H9 (cell line): ENCODE data around the gene ENKD1. TPM values are rescaled to one million over a fixed set of nuclear protein-coding genes. Genes with fewer than 3 reads are reported as not detected.

Experiments
- DNase-seq: peaks from one replicate; pipeline ENCODE4 v3.0.0-alpha.2; 2017
- H2AFZ ChIP-seq: one replicate; pipeline ENCODE4 v1.6.1; 2013; ENCODE audit warnings: mild to moderate bottlenecking, low read length, control low read depth, moderate library complexity
- H2AK5ac ChIP-seq: 2 replicates; pipeline ENCODE4 v1.6.1; 2013; ENCODE audit warnings: low read length, control low read depth, mixed read lengths; ENCODE audit not compliant: insufficient read length
- H2BK120ac ChIP-seq: one replicate; pipeline ENCODE4 v1.6.1; 2013; ENCODE audit warnings: low read depth, mild to moderate bottlenecking, low read length, control low read depth, inconsistent platforms; ENCODE audit not compliant: poor library complexity, severe bottlenecking
- H2BK12ac ChIP-seq: 2 replicates; pipeline ENCODE4 v1.6.1; 2013; ENCODE audit warnings: low read length, control low read depth, mixed read lengths, low read depth; ENCODE audit not compliant: insufficient read length
- H2BK15ac ChIP-seq: 2 replicates; pipeline ENCODE4 v1.6.1; 2013; ENCODE audit warnings: low read depth, low read length, control low read depth
- H2BK20ac ChIP-seq: one replicate; pipeline ENCODE4 v1.6.1; 2013; ENCODE audit warnings: low read depth, mild to moderate bottlenecking, low read length, control low read depth, inconsistent platforms; ENCODE audit not compliant: poor library complexity, severe bottlenecking
- H2BK5ac ChIP-seq: 2 replicates; pipeline ENCODE4 v1.6.1; 2013; ENCODE audit warnings: low read length, control low read depth, mixed read lengths; ENCODE audit not compliant: insufficient read length
- H3K14ac ChIP-seq: 2 replicates; pipeline ENCODE4 v1.6.1; 2013; ENCODE audit warnings: low read length, control low read depth; ENCODE audit not compliant: insufficient read depth
- H3K18ac ChIP-seq: 2 replicates; pipeline ENCODE4 v1.6.1; 2013; ENCODE audit warnings: low read depth, mild to moderate bottlenecking, mixed read lengths, low read length, control low read depth; ENCODE audit not compliant: insufficient read length
- H3K23ac ChIP-seq: 2 replicates; pipeline ENCODE4 v1.6.1; 2013; ENCODE audit warnings: low read length, control low read depth, mixed read lengths, low read depth; ENCODE audit not compliant: insufficient read length
- H3K23me2 ChIP-seq: 2 replicates; pipeline ENCODE4 v1.6.1; 2013; ENCODE audit warnings: low read depth, mild to moderate bottlenecking, mixed read lengths, low read length, control low read depth; ENCODE audit not compliant: insufficient read length, poor library complexity, severe bottlenecking
- H3K27ac ChIP-seq: 2 replicates; pipeline ENCODE4 v1.5.1; 2013; ENCODE audit warnings: low read length, control low read depth, mixed read lengths, low read depth; ENCODE audit not compliant: insufficient read length
- H3K27me3 ChIP-seq: 2 replicates; pipeline ENCODE4 v1.6.1; 2013; ENCODE audit warnings: low read length, control low read depth, inconsistent platforms; ENCODE audit not compliant: insufficient read depth
- H3K4ac ChIP-seq: 2 replicates; pipeline ENCODE4 v1.6.1; 2013; ENCODE audit warnings: low read depth, mild to moderate bottlenecking, control low read depth, inconsistent platforms, low read length, moderate library complexity
- H3K4me1 ChIP-seq: 2 replicates; pipeline ENCODE4 v1.6.1; 2013; ENCODE audit warnings: low read length, control low read depth, inconsistent platforms; ENCODE audit not compliant: insufficient read depth
- H3K4me2 ChIP-seq: 2 replicates; pipeline ENCODE4 v1.6.1; 2013; ENCODE audit warnings: low read length, control low read depth, mixed read lengths; ENCODE audit not compliant: insufficient read length, insufficient read depth
- H3K56ac ChIP-seq: 2 replicates; pipeline ENCODE4 v1.6.1; 2013; ENCODE audit warnings: low read depth, mild to moderate bottlenecking, mixed read lengths, low read length, control low read depth; ENCODE audit not compliant: insufficient read length
- H3K79me1 ChIP-seq: 2 replicates; pipeline ENCODE4 v1.6.1; 2013; ENCODE audit warnings: low read depth, mild to moderate bottlenecking, moderate library complexity, low read length, control low read depth, inconsistent platforms; ENCODE audit not compliant: insufficient read depth, poor library complexity, severe bottlenecking
- H3K79me2 ChIP-seq: 2 replicates; pipeline ENCODE4 v1.6.1; 2013; ENCODE audit warnings: low read length, control low read depth, inconsistent platforms; ENCODE audit not compliant: insufficient read depth
- H3K9ac ChIP-seq: 2 replicates; pipeline ENCODE4 v1.6.1; 2013; ENCODE audit warnings: low read length, control low read depth, mixed read lengths; ENCODE audit not compliant: insufficient read length; ENCODE audit errors: extremely low read depth
- H3K9me3 ChIP-seq: one replicate; pipeline ENCODE4 v1.6.1; 2013; ENCODE audit warnings: low read depth, low read length, inconsistent platforms; ENCODE audit not compliant: control insufficient read depth
- H3T11ph ChIP-seq: one replicate; pipeline ENCODE4 v1.6.1; 2013; ENCODE audit warnings: mild to moderate bottlenecking, low read length, control low read depth, inconsistent platforms
- H4K20me1 ChIP-seq: one replicate; pipeline ENCODE4 v1.6.1; 2013; ENCODE audit not compliant: control insufficient read depth, insufficient read length, insufficient read depth
- H4K5ac ChIP-seq: 2 replicates; pipeline ENCODE4 v1.6.1; 2013; ENCODE audit warnings: low read depth, mild to moderate bottlenecking, mixed read lengths, low read length, control low read depth; ENCODE audit not compliant: insufficient read length
- H4K8ac ChIP-seq: replicated peaks from 2 replicates; pipeline ENCODE4 v1.6.1; 2013; ENCODE audit warnings: low read length, control low read depth, mixed read lengths, low read depth; ENCODE audit not compliant: insufficient read length
- H4K91ac ChIP-seq: 2 replicates; pipeline ENCODE4 v1.6.1; 2013; ENCODE audit warnings: low read depth, mild to moderate bottlenecking, moderate library complexity, mixed read lengths, low read length, control low read depth; ENCODE audit not compliant: insufficient read length
- H3K27ac Mint-ChIP-seq, 3 experiments: 2 replicates in 2 of 3; 3 replicates in 1 of 3; pipeline ENCODE4 v1.8.0; 2020 to 2021; ENCODE audit warnings: mixed read lengths in 3 of 3, mild to moderate bottlenecking in 1 of 3, moderate library complexity in 1 of 3
- H3K27me3 Mint-ChIP-seq: 2 replicates; pipeline ENCODE4 v1.8.0; 2021; ENCODE audit warnings: low read depth, mild to moderate bottlenecking, moderate library complexity, mixed read lengths
- H3K36me3 Mint-ChIP-seq, 3 experiments: 2 replicates in 2 of 3; 3 replicates in 1 of 3; pipeline ENCODE4 v1.8.0; 2020 to 2021; ENCODE audit warnings: low read depth in 3 of 3, mixed read lengths in 3 of 3; ENCODE audit not compliant: insufficient read depth in 1 of 3
- H3K4me1 Mint-ChIP-seq, 2 experiments: 2 replicates each; pipeline ENCODE4 v1.8.0; 2020; ENCODE audit warnings: mixed read lengths in 2 of 2
- H3K4me3 Mint-ChIP-seq, 2 experiments: 2 replicates in 1 of 2; 3 replicates in 1 of 2; pipeline ENCODE4 v1.8.0; 2020 to 2021; ENCODE audit warnings: mild to moderate bottlenecking in 2 of 2, mixed read lengths in 2 of 2, moderate library complexity in 1 of 2
- H3K9me3 Mint-ChIP-seq, 2 experiments: 2 replicates in 1 of 2; 3 replicates in 1 of 2; pipeline ENCODE4 v1.8.0; 2020; ENCODE audit warnings: mild to moderate bottlenecking in 2 of 2, mixed read lengths in 2 of 2, moderate library complexity in 1 of 2
- CTCF ChIP-seq: fragments of 200-600 bp; sonication (generic); conservative IDR thresholded peaks from 3 replicates; pipeline ENCODE4 v1.8.0; 2021; ENCODE audit warnings: antibody characterized with exemption, mild to moderate bottlenecking
- WGBS: extraction: QIAGEN DNeasy Blood & Tissue Kit; methylation state at CpG from one replicate; pipeline ENCODE4 v1.1.7; 2013; ENCODE audit warnings: missing lambda C conversion rate, low lambda C conversion rate, mixed read lengths; ENCODE audit not compliant: insufficient read length; ENCODE audit errors: extremely low coverage; 5-methylcytosine and 5-hydroxymethylcytosine counted together
- total RNA-seq: library from RNA; stranded (reverse); gene quantifications from 2 replicates; pipeline ENCODE4 v1.2.1, GENCODE V29; 2021

Gene ENKD1
- total RNA-seq, 1 experiment from 2014 or later, result 9.5 TPM

- no peak overlapping the region for H2BK5ac ChIP-seq
- H4K8ac ChIP-seq, result no peak overlapping the region
- H3K27me3 Mint-ChIP-seq, result peaks cover 4% of the 10 kb centered on the region
- no peak overlapping the region for H2BK20ac ChIP-seq
- H3K9me3 Mint-ChIP-seq, result no peaks in the 10 kb centered on the region; a peak in 1 of 5 replicates
- no peak overlapping the region for H2AFZ ChIP-seq
- no peak overlapping the region for H3K4me2 ChIP-seq
- no peak for DNase-seq
- no peak overlapping the region for H2AK5ac ChIP-seq
- H3K27ac ChIP-seq, result no peak overlapping the region
- no peaks in the 10 kb centered on the region; the same call in 1 of the 2 replicates for H3K27me3 ChIP-seq
- H4K91ac ChIP-seq, result no peak overlapping the region
- H3K27ac Mint-ChIP-seq, result no peak overlapping the region
- no peaks in the 10 kb centered on the region for H3K9me3 ChIP-seq
- no peak overlapping the region for H2BK120ac ChIP-seq
- H3K79me2 ChIP-seq, result no peaks in the 10 kb centered on the region
- H4K5ac ChIP-seq, result no peak overlapping the region
- no peak for TF ChIP-seq CTCF
- no peak overlapping the region for H3T11ph ChIP-seq
- H3K14ac ChIP-seq, result no peak overlapping the region
- no peak overlapping the region for H3K9ac ChIP-seq
- no peaks in the 10 kb centered on the region for H3K4me1 ChIP-seq
- H2BK12ac ChIP-seq, result no peak overlapping the region
- H3K4me3 Mint-ChIP-seq, result peak overlapping the region in 1 of 2 experiments; percentile 42; a peak in 1 of 5 replicates
- H2BK15ac ChIP-seq, result no peak overlapping the region
- peaks cover 15% of the 10 kb centered on the region for H3K23me2 ChIP-seq
- WGBS, result no CpG with 5 or more reads among the region's 16 CpGs
- H3K36me3 Mint-ChIP-seq, result peaks cover 10 to 29% (median 18%) of the 10 kb centered on the region in 3 experiments
- no peaks in the 10 kb centered on the region for H4K20me1 ChIP-seq
- no peak overlapping the region for H3K56ac ChIP-seq
- H3K18ac ChIP-seq, result no peak overlapping the region
- H3K79me1 ChIP-seq, result no peaks in the 10 kb centered on the region
- H3K23ac ChIP-seq, result no peak overlapping the region
- peaks cover 12 to 20% of the 10 kb centered on the region in 2 experiments for H3K4me1 Mint-ChIP-seq
- no peak overlapping the region for H3K4ac ChIP-seq
Measured at GRCh38 chr16:67657017-67657608, 9.4 kb downstream of the ENKD1 start.
